Activated CD8-positive, alpha-beta memory T cell treated with anti-CD3 and anti-CD28 coated beads, Interleukin-2, amount 10 ng/mL, durations not matched to agents 7 days and 5 days (primary cell): ENCODE results near the gene DPYSL4. TPM values are rescaled to one million over a fixed set of nuclear protein-coding genes. Genes with fewer than 3 reads are reported as not detected.

Experiments
- ATAC-seq: fragments of 150-1000 bp; cut with Tn5 transposase; one replicate; pipeline ENCODE4 v1.10.0; 2021; ENCODE audit warnings: moderate library complexity
- CTCF ChIA-PET: fragments of 350-600 bp; sonication (Branson Sonifier 250); formaldehyde crosslinking; loops from one replicate; lab custom pipeline; 2021; ENCODE audit warnings: antibody characterized with exemption; lab: Charles Lee
- DNase-seq: peaks from one replicate; pipeline ENCODE4 v3.0.0-alpha.2; 2020
- H3K27ac Mint-ChIP-seq: one replicate; pipeline ENCODE4 v1.8.0; 2021; ENCODE audit warnings: mild to moderate bottlenecking, mixed read lengths
- H3K27me3 Mint-ChIP-seq: one replicate; pipeline ENCODE4 v1.8.0; 2021; ENCODE audit warnings: mixed read lengths
- H3K36me3 Mint-ChIP-seq: one replicate; pipeline ENCODE4 v1.8.0; 2021; ENCODE audit warnings: mild to moderate bottlenecking, mixed read lengths
- H3K4me1 Mint-ChIP-seq: one replicate; pipeline ENCODE4 v1.8.0; 2021; ENCODE audit warnings: mixed read lengths
- H3K4me3 Mint-ChIP-seq: one replicate; pipeline ENCODE4 v1.8.0; 2021; ENCODE audit warnings: mild to moderate bottlenecking, moderate library complexity, mixed read lengths
- H3K9me3 Mint-ChIP-seq: one replicate; pipeline ENCODE4 v1.8.0; 2022; ENCODE audit warnings: low read depth, mixed read lengths
- total RNA-seq, 2 experiments: library from RNA; stranded (reverse); gene quantifications; one replicate each; pipeline ENCODE4 v1.2.3, GENCODE V29; 2021

The DPYSL4 gene
- total RNA-seq, 2 experiments from 2014 or later = 1.5 to 2.6 TPM

GRCh38 chr10:132202070-132202970 lies 15.6 kb downstream of the DPYSL4 start:
- Mint-ChIP-seq H3K27ac (no peak overlapping the region), H3K4me3 (no peak overlapping the region), H3K27me3 (no peaks in the 10 kb centered on the region), H3K4me1 (peaks cover 2% of the 10 kb centered on the region), H3K9me3 (no peaks in the 10 kb centered on the region), H3K36me3 (no peaks in the 10 kb centered on the region)
- no peak for ATAC-seq
- CTCF ChIA-PET = no interaction called here
- DNase-seq = no peak

GRCh38 chr10:132203256-132204077 lies 16.7 kb downstream of the DPYSL4 start:
- CTCF ChIA-PET = no interaction called here
- Mint-ChIP-seq H3K4me3 (no peak overlapping the region), H3K27ac (no peak overlapping the region), H3K9me3 (no peaks in the 10 kb centered on the region), H3K36me3 (no peaks in the 10 kb centered on the region), H3K27me3 (no peaks in the 10 kb centered on the region), H3K4me1 (peaks cover 2% of the 10 kb centered on the region)
- no peak for DNase-seq
- ATAC-seq = no peak

GRCh38 chr10:132204078-132204780 lies 17.5 kb downstream of the DPYSL4 start:
- H3K4me1 Mint-ChIP-seq = no peaks in the 10 kb centered on the region
- H3K27ac Mint-ChIP-seq = no peak overlapping the region
- no peaks in the 10 kb centered on the region for H3K27me3 Mint-ChIP-seq
- ATAC-seq (no peak), DNase-seq (no peak)
- CTCF ChIA-PET = no interaction called here
- H3K36me3 Mint-ChIP-seq = no peaks in the 10 kb centered on the region
- H3K9me3 Mint-ChIP-seq = no peaks in the 10 kb centered on the region
- no peak overlapping the region for H3K4me3 Mint-ChIP-seq

GRCh38 chr10:132204781-132205473 lies 18.2 kb downstream of the DPYSL4 start:
- no peaks in the 10 kb centered on the region for H3K4me1 Mint-ChIP-seq
- H3K27me3 Mint-ChIP-seq = no peaks in the 10 kb centered on the region
- CTCF ChIA-PET = interaction anchor here (1.0 kb wide), 1 partner anchor 29 kb away, joined by 3 read pairs; no protein-coding TSS in a partner anchor
- no peaks in the 10 kb centered on the region for H3K9me3 Mint-ChIP-seq
- DNase-seq (no peak), ATAC-seq (no peak)
- H3K36me3 Mint-ChIP-seq = no peaks in the 10 kb centered on the region
- no peak overlapping the region for H3K4me3 Mint-ChIP-seq
- no peak overlapping the region for H3K27ac Mint-ChIP-seq

- Mint-ChIP-seq H3K9me3 (no peaks in the 10 kb centered on the region), H3K4me1 (no peaks in the 10 kb centered on the region), H3K36me3 (no peaks in the 10 kb centered on the region), H3K4me3 (no peak overlapping the region), H3K27ac (no peak overlapping the region), H3K27me3 (no peaks in the 10 kb centered on the region)
- ATAC-seq (no peak), DNase-seq (no peak)
- CTCF ChIA-PET = interaction anchor here (1.0 kb wide), 1 partner anchor 30 kb away, joined by 3 read pairs; no protein-coding TSS in a partner anchor
Observed at GRCh38 chr10:132205650-132206376, 19.1 kb downstream of the DPYSL4 start.

- CTCF ChIA-PET = no interaction called here
- Mint-ChIP-seq H3K4me1 (no peaks in the 10 kb centered on the region), H3K9me3 (no peaks in the 10 kb centered on the region), H3K27me3 (no peaks in the 10 kb centered on the region), H3K27ac (no peak overlapping the region), H3K4me3 (no peak overlapping the region), H3K36me3 (no peaks in the 10 kb centered on the region)
- no peak for DNase-seq
- ATAC-seq = no peak
Observed at GRCh38 chr10:132206377-132206745, 19.6 kb downstream of the DPYSL4 start.

- no peak for ATAC-seq
- DNase-seq = no peak
- no peaks in the 10 kb centered on the region for H3K4me1 Mint-ChIP-seq
Observed at GRCh38 chr10:132206806-132207535, 20.2 kb downstream of the DPYSL4 start.

GRCh38 chr10:132207536-132208461 lies 21.1 kb downstream of the DPYSL4 start:
- Mint-ChIP-seq H3K9me3 (no peaks in the 10 kb centered on the region), H3K4me3 (no peak overlapping the region), H3K27ac (no peak overlapping the region), H3K4me1 (no peaks in the 10 kb centered on the region), H3K27me3 (no peaks in the 10 kb centered on the region), H3K36me3 (no peaks in the 10 kb centered on the region)
- no peak for ATAC-seq
- DNase-seq = no peak
- CTCF ChIA-PET = no interaction called here

More at GRCh38 chr10:132206806-132207535, 20.2 kb downstream of the DPYSL4 start:
- H3K9me3 Mint-ChIP-seq = no peaks in the 10 kb centered on the region
- H3K27ac Mint-ChIP-seq = no peak overlapping the region
- no peaks in the 10 kb centered on the region for H3K36me3 Mint-ChIP-seq
- CTCF ChIA-PET = no interaction called here
- H3K27me3 Mint-ChIP-seq = no peaks in the 10 kb centered on the region
- no peak overlapping the region for H3K4me3 Mint-ChIP-seq

GRCh38 chr10:132208462-132209050 lies 21.8 kb downstream of the DPYSL4 start:
- Mint-ChIP-seq H3K27ac (no peak overlapping the region), H3K4me3 (no peak overlapping the region), H3K9me3 (peaks cover under 1% of the 10 kb centered on the region), H3K36me3 (no peaks in the 10 kb centered on the region), H3K4me1 (no peaks in the 10 kb centered on the region), H3K27me3 (no peaks in the 10 kb centered on the region)
- CTCF ChIA-PET = no interaction called here
- ATAC-seq = no peak
- no peak for DNase-seq

- H3K9me3 Mint-ChIP-seq = peaks cover 4% of the 10 kb centered on the region
- H3K36me3 Mint-ChIP-seq = no peaks in the 10 kb centered on the region
- DNase-seq (no peak), ATAC-seq (no peak)
- H3K4me3 Mint-ChIP-seq = no peak overlapping the region
- H3K27me3 Mint-ChIP-seq = no peaks in the 10 kb centered on the region
- no peaks in the 10 kb centered on the region for H3K4me1 Mint-ChIP-seq
- no peak overlapping the region for H3K27ac Mint-ChIP-seq
- CTCF ChIA-PET = no interaction called here
Observed at GRCh38 chr10:132209130-132209529, 22.4 kb downstream of the DPYSL4 start.

GRCh38 chr10:132209978-132210530 lies 23.3 kb downstream of the DPYSL4 start:
- no peaks in the 10 kb centered on the region for H3K36me3 Mint-ChIP-seq

More at GRCh38 chr10:132209978-132210530, 23.3 kb downstream of the DPYSL4 start:
- CTCF ChIA-PET = no interaction called here
- Mint-ChIP-seq H3K27me3 (no peaks in the 10 kb centered on the region), H3K9me3 (peaks cover 4% of the 10 kb centered on the region), H3K4me3 (no peak overlapping the region), H3K4me1 (no peaks in the 10 kb centered on the region), H3K27ac (no peak overlapping the region)
- DNase-seq (no peak), ATAC-seq (no peak)
